ENCODE data around the gene RTP4. TPM values are rescaled to one million over a fixed set of nuclear protein-coding genes. Genes with fewer than 3 reads are reported as not detected.

Gene RTP4
- total and polyA plus RNA-seq, 4 donors = 0.16 to 1.2 (median 0.73) TPM

- Histone ChIP-seq H3K4me1 (ENCODE audit: control insufficient read depth, insufficient read depth, low read length) (peaks cover 5% of the 10 kb centered on the region), H3K4me3 (ENCODE audit: low read depth, low read length) (no peak overlapping the region), H3K27me3 (ENCODE audit: control insufficient read depth, insufficient read depth, low read length) (no peaks in the 10 kb centered on the region), H3K36me3 (ENCODE audit: control insufficient read depth, insufficient read depth, low read length) (no peaks in the 10 kb centered on the region), H3K27ac (ENCODE audit: low read depth, low read length) (no peak overlapping the region), H3K9me3 (ENCODE audit: control insufficient read depth, insufficient read depth, low read length) (no peaks in the 10 kb centered on the region)
- WGBS (ENCODE audit: insufficient coverage) = 20% methylated on average over 1 of the region's 2 CpGs
- DNase-seq (ENCODE audit: low read depth in 4 of 6, low spot score in 6 of 6) = peak in 1 of 6 donors; percentile 23
These were observed 6.3 kb upstream of the RTP4 start for GRCh38 chr3:187361835-187362234.

- WGBS (ENCODE audit: insufficient coverage) = 94% methylated on average over 19 of the region's 29 CpGs
- Histone ChIP-seq H3K4me1 (ENCODE audit: control insufficient read depth, insufficient read depth, low read length) (peaks cover 7% of the 10 kb centered on the region), H3K9me3 (ENCODE audit: control insufficient read depth, insufficient read depth, low read length) (no peaks in the 10 kb centered on the region), H3K27me3 (ENCODE audit: control insufficient read depth, insufficient read depth, low read length) (no peaks in the 10 kb centered on the region), H3K36me3 (ENCODE audit: control insufficient read depth, insufficient read depth, low read length) (peaks cover 2% of the 10 kb centered on the region), H3K27ac (ENCODE audit: low read depth, low read length) (peak overlapping the region; percentile 80), H3K4me3 (ENCODE audit: low read depth, low read length) (no peak overlapping the region)
- no peak for DNase-seq (ENCODE audit: low read depth in 4 of 6, low spot score in 6 of 6)
These were observed 553 bp upstream of the RTP4 start for GRCh38 chr3:187367561-187368103.

GRCh38 chr3:187369089-187369447 lies 883 bp downstream of the RTP4 start:
- no peak for DNase-seq (ENCODE audit: low read depth in 4 of 6, low spot score in 6 of 6)
- H3K27ac ChIP-seq (ENCODE audit: low read depth, low read length) = no peak overlapping the region
- no peaks in the 10 kb centered on the region for H3K27me3 ChIP-seq (ENCODE audit: control insufficient read depth, insufficient read depth, low read length)
- no peaks in the 10 kb centered on the region for H3K9me3 ChIP-seq (ENCODE audit: control insufficient read depth, insufficient read depth, low read length)
- no peak overlapping the region for H3K4me3 ChIP-seq (ENCODE audit: low read depth, low read length)
- H3K36me3 ChIP-seq (ENCODE audit: control insufficient read depth, insufficient read depth, low read length) = peaks cover 2% of the 10 kb centered on the region
- peaks cover 7% of the 10 kb centered on the region for H3K4me1 ChIP-seq (ENCODE audit: control insufficient read depth, insufficient read depth, low read length)
- 100% methylated on average over 1 of the region's 1 CpG for WGBS (ENCODE audit: insufficient coverage)

- WGBS (ENCODE audit: insufficient coverage) = 86% methylated on average over 1 of the region's 3 CpGs
These were observed 1.9 kb downstream of the RTP4 start for GRCh38 chr3:187370051-187370450.

GRCh38 chr3:187375581-187375980 lies 7.4 kb downstream of the RTP4 start:
- Histone ChIP-seq H3K4me1 (ENCODE audit: control insufficient read depth, insufficient read depth, low read length) (no peaks in the 10 kb centered on the region), H3K27ac (ENCODE audit: low read depth, low read length) (no peak overlapping the region), H3K27me3 (ENCODE audit: control insufficient read depth, insufficient read depth, low read length) (no peaks in the 10 kb centered on the region), H3K9me3 (ENCODE audit: control insufficient read depth, insufficient read depth, low read length) (peaks cover 2% of the 10 kb centered on the region), H3K4me3 (ENCODE audit: low read depth, low read length) (no peak overlapping the region), H3K36me3 (ENCODE audit: control insufficient read depth, insufficient read depth, low read length) (no peaks in the 10 kb centered on the region)
- no peak for DNase-seq (ENCODE audit: low read depth in 4 of 6, low spot score in 6 of 6)
- WGBS (ENCODE audit: insufficient coverage) = 100% methylated on average over 2 of the region's 5 CpGs

More at GRCh38 chr3:187370051-187370450, 1.9 kb downstream of the RTP4 start:
- H3K4me1 ChIP-seq (ENCODE audit: control insufficient read depth, insufficient read depth, low read length) = peaks cover 7% of the 10 kb centered on the region
- no peaks in the 10 kb centered on the region for H3K27me3 ChIP-seq (ENCODE audit: control insufficient read depth, insufficient read depth, low read length)
- peaks cover 2% of the 10 kb centered on the region for H3K36me3 ChIP-seq (ENCODE audit: control insufficient read depth, insufficient read depth, low read length)
- peaks cover 2% of the 10 kb centered on the region for H3K9me3 ChIP-seq (ENCODE audit: control insufficient read depth, insufficient read depth, low read length)
- H3K4me3 ChIP-seq (ENCODE audit: low read depth, low read length) = no peak overlapping the region
- H3K27ac ChIP-seq (ENCODE audit: low read depth, low read length) = no peak overlapping the region
- no peak for DNase-seq (ENCODE audit: low read depth in 4 of 6, low spot score in 6 of 6)

- no peaks in the 10 kb centered on the region for H3K4me1 ChIP-seq (ENCODE audit: control insufficient read depth, insufficient read depth, low read length)
- H3K4me3 ChIP-seq (ENCODE audit: low read depth, low read length) = no peak overlapping the region
- no peak overlapping the region for H3K27ac ChIP-seq (ENCODE audit: low read depth, low read length)
- no peaks in the 10 kb centered on the region for H3K36me3 ChIP-seq (ENCODE audit: control insufficient read depth, insufficient read depth, low read length)
- no CpG with 5 or more reads among the region's 1 CpG for WGBS (ENCODE audit: insufficient coverage)
- H3K27me3 ChIP-seq (ENCODE audit: control insufficient read depth, insufficient read depth, low read length) = no peaks in the 10 kb centered on the region
- DNase-seq (ENCODE audit: low read depth in 4 of 6, low spot score in 6 of 6) = no peak
- peaks cover 2% of the 10 kb centered on the region for H3K9me3 ChIP-seq (ENCODE audit: control insufficient read depth, insufficient read depth, low read length)
These were observed 9.7 kb downstream of the RTP4 start for GRCh38 chr3:187377842-187378241.

- H3K9me3 ChIP-seq (ENCODE audit: control insufficient read depth, insufficient read depth, low read length) = no peaks in the 10 kb centered on the region
- no peak for DNase-seq (ENCODE audit: low read depth in 4 of 6, low spot score in 6 of 6)
- H3K4me3 ChIP-seq (ENCODE audit: low read depth, low read length) = no peak overlapping the region
- H3K4me1 ChIP-seq (ENCODE audit: control insufficient read depth, insufficient read depth, low read length) = no peaks in the 10 kb centered on the region
- H3K27me3 ChIP-seq (ENCODE audit: control insufficient read depth, insufficient read depth, low read length) = no peaks in the 10 kb centered on the region
- H3K36me3 ChIP-seq (ENCODE audit: control insufficient read depth, insufficient read depth, low read length) = no peaks in the 10 kb centered on the region
- 68% methylated on average over 7 of the region's 8 CpGs for WGBS (ENCODE audit: insufficient coverage)
- H3K27ac ChIP-seq (ENCODE audit: low read depth, low read length) = no peak overlapping the region
These were observed 14.5 kb downstream of the RTP4 start for GRCh38 chr3:187382609-187383151.

GRCh38 chr3:187383246-187383645 lies 15.1 kb downstream of the RTP4 start:
- Histone ChIP-seq H3K27ac (ENCODE audit: low read depth, low read length) (no peak overlapping the region), H3K4me3 (ENCODE audit: low read depth, low read length) (no peak overlapping the region)
- no peak for DNase-seq (ENCODE audit: low read depth in 4 of 6, low spot score in 6 of 6)

GRCh38 chr3:187385296-187385695 lies 17.1 kb downstream of the RTP4 start:
- no peaks in the 10 kb centered on the region for H3K9me3 ChIP-seq (ENCODE audit: control insufficient read depth, insufficient read depth, low read length)
- H3K36me3 ChIP-seq (ENCODE audit: control insufficient read depth, insufficient read depth, low read length) = no peaks in the 10 kb centered on the region
- no peak overlapping the region for H3K27ac ChIP-seq (ENCODE audit: low read depth, low read length)
- no peaks in the 10 kb centered on the region for H3K27me3 ChIP-seq (ENCODE audit: control insufficient read depth, insufficient read depth, low read length)
- no peak overlapping the region for H3K4me3 ChIP-seq (ENCODE audit: low read depth, low read length)
- H3K4me1 ChIP-seq (ENCODE audit: control insufficient read depth, insufficient read depth, low read length) = no peaks in the 10 kb centered on the region
- WGBS (ENCODE audit: insufficient coverage) = no CpG with 5 or more reads among the region's 1 CpG
- DNase-seq (ENCODE audit: low read depth in 4 of 6, low spot score in 6 of 6) = no peak

More at GRCh38 chr3:187383246-187383645, 15.1 kb downstream of the RTP4 start:
- Histone ChIP-seq H3K4me1 (ENCODE audit: control insufficient read depth, insufficient read depth, low read length) (no peaks in the 10 kb centered on the region), H3K9me3 (ENCODE audit: control insufficient read depth, insufficient read depth, low read length) (no peaks in the 10 kb centered on the region), H3K36me3 (ENCODE audit: control insufficient read depth, insufficient read depth, low read length) (no peaks in the 10 kb centered on the region), H3K27me3 (ENCODE audit: control insufficient read depth, insufficient read depth, low read length) (no peaks in the 10 kb centered on the region)
- WGBS (ENCODE audit: insufficient coverage) = 88% methylated on average over 2 of the region's 4 CpGs

GRCh38 chr3:187396661-187397060 lies 28.5 kb downstream of the RTP4 start:
- H3K27me3 ChIP-seq (ENCODE audit: control insufficient read depth, insufficient read depth, low read length) = no peaks in the 10 kb centered on the region
- H3K36me3 ChIP-seq (ENCODE audit: control insufficient read depth, insufficient read depth, low read length) = no peaks in the 10 kb centered on the region
- H3K4me3 ChIP-seq (ENCODE audit: low read depth, low read length) = no peak overlapping the region
- H3K9me3 ChIP-seq (ENCODE audit: control insufficient read depth, insufficient read depth, low read length) = no peaks in the 10 kb centered on the region
- WGBS (ENCODE audit: insufficient coverage) = no CpG with 5 or more reads among the region's 1 CpG
- DNase-seq (ENCODE audit: low read depth in 4 of 6, low spot score in 6 of 6) = peak in 1 of 6 donors; percentile 65
- no peak overlapping the region for H3K27ac ChIP-seq (ENCODE audit: low read depth, low read length)
- no peaks in the 10 kb centered on the region for H3K4me1 ChIP-seq (ENCODE audit: control insufficient read depth, insufficient read depth, low read length)

All from spinal cord (tissue), 10 donors.